Activated CD4-positive, alpha-beta T cell treated with anti-CD3 and anti-CD28 coated beads, Interleukin-2, amount 10 ng/mL, durations not matched to agents 24 days and 14 days (primary cell): ENCODE results near the gene SHISAL2A. TPM values are rescaled to one million over a fixed set of nuclear protein-coding genes. Genes with fewer than 3 reads are reported as not detected.
"Not testable (repeated sequence)": the region's sequence is repeated elsewhere in the genome, so short reads cannot be mapped to it uniquely, and the experiment has no call there.

ENCODE experiments used
- DNase-seq: peaks from one replicate; pipeline ENCODE4 v3.0.0; 2022
- H3K27ac Mint-ChIP-seq: one replicate; pipeline ENCODE4 v1.8.0; 2022; ENCODE audit warnings: mild to moderate bottlenecking, mixed read lengths
- H3K27me3 Mint-ChIP-seq: one replicate; pipeline ENCODE4 v1.8.0; 2022; ENCODE audit warnings: mixed read lengths
- H3K36me3 Mint-ChIP-seq: one replicate; pipeline ENCODE4 v1.8.0; 2022; ENCODE audit warnings: low read depth, mild to moderate bottlenecking, mixed read lengths
- H3K4me1 Mint-ChIP-seq: one replicate; pipeline ENCODE4 v1.8.0; 2021; ENCODE audit warnings: mixed read lengths
- H3K4me3 Mint-ChIP-seq: one replicate; pipeline ENCODE4 v1.8.0; 2022; ENCODE audit warnings: mild to moderate bottlenecking, moderate library complexity, mixed read lengths
- H3K9me3 Mint-ChIP-seq: one replicate; pipeline ENCODE4 v1.8.0; 2021; ENCODE audit warnings: mixed read lengths
- intact Hi-C: fragments of 100-400 bp; cut with micrococcal nuclease; formaldehyde crosslinking; loops from one replicate; pipeline ENCODE4 v1.15.1; 2023
- total RNA-seq: library from RNA; stranded (reverse); gene quantifications from 2 replicates; pipeline ENCODE4 v1.2.3, GENCODE V29; 2022

The SHISAL2A gene
- total RNA-seq, 1 donor from 2014 or later = 4.8 TPM

DNA sequence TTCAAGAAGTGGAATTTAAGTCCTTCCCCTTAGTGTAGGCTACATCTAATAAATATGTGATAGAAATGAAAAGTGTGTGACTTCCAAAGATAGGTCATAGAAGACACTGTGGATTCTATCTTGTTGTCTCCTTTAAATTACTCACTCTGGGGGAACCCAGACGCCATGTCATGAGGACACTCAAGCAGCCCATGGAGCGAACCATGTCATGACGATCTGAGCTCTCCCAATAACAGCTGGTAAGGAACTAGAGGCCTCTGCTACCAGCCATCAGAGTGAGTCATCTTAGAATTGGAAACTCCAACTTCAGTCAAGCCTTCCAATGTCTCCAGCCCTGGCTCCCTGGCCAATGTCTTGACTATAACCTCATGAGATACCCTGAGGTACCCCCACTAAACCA is 58.9 kb downstream of the SHISAL2A start:
- peaks cover 45% of the 10 kb centered on the region for H3K36me3 Mint-ChIP-seq
- intact Hi-C loops = no loop called here
- no peaks in the 10 kb centered on the region for H3K27me3 Mint-ChIP-seq
- peaks cover 12% of the 10 kb centered on the region for H3K4me1 Mint-ChIP-seq
- no peak overlapping the region for H3K27ac Mint-ChIP-seq
- no peaks in the 10 kb centered on the region for H3K9me3 Mint-ChIP-seq
- H3K4me3 Mint-ChIP-seq = no peak overlapping the region
- no peak for DNase-seq

DNA sequence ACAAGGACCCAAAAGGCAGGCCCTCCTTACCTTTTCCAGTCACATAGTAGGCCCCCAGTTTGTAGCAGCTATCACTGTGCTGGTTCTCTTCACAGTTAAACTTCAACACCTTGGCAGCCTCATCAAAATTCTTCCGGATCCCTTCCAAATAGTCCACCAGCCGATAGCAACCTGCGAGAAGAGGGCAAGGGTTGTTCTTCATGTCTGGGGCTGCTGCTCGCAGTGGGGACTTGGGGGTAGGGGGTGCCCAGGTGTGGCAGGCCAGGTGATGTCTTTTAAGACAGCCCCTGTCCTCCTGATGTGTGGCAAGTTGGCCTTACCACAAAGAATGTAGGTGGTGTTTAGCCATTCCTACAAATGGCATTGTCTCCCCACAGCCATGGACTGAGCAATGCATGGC is 59.7 kb downstream of the SHISAL2A start:
- DNase-seq = no peak
- peaks cover 16% of the 10 kb centered on the region for H3K4me1 Mint-ChIP-seq
- H3K4me3 Mint-ChIP-seq = no peak overlapping the region
- intact Hi-C loops = no loop called here
- H3K9me3 Mint-ChIP-seq = no peaks in the 10 kb centered on the region
- H3K36me3 Mint-ChIP-seq = peaks cover 44% of the 10 kb centered on the region
- H3K27me3 Mint-ChIP-seq = no peaks in the 10 kb centered on the region
- H3K27ac Mint-ChIP-seq = no peak overlapping the region

DNA sequence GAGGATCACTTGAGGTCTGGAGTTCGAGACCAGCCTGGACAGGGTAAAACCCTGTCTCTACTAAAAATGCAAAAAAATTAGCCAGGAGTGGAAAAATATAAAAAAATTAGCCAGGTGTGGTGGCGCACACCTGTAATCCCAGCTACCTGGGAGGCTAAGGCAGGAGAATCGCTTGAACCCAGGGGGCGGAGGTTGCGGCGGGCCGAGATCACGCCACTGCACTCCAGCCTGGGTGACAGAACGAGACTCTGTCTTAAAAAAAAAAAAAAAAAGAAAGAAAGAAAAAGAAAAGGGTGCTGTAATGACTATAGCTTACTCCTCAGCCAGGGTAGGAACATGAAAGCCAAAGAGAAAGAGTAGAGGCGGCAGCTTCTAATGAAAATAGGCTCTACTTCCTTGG is 60.4 kb downstream of the SHISAL2A start:
- H3K9me3 Mint-ChIP-seq, H3K4me3 Mint-ChIP-seq, H3K27me3 Mint-ChIP-seq, H3K27ac Mint-ChIP-seq, intact Hi-C loops, DNase-seq: not testable (repeated sequence)
- peaks cover 46% of the 10 kb centered on the region for H3K36me3 Mint-ChIP-seq
- peaks cover 18% of the 10 kb centered on the region for H3K4me1 Mint-ChIP-seq

DNA sequence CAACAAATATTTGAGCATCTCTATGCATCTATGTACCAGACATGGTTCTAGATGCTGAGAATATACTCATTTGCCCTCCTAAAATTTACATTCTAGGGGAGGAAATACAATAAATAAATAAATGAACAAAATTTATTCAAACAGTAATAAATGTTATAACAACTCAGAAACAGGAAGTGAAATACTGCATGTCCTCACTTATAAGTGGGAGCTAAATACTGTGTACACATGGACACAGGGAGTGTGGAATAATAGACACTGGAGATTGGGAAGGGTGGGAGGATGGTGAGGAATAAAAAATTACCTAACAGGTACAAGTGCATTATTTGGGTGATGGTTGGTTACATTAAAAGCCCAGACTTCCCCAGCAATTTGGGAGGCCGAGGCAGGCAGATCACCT is 60.9 kb downstream of the SHISAL2A start:
- intact Hi-C loops = no loop called here
- peaks cover 44% of the 10 kb centered on the region for H3K36me3 Mint-ChIP-seq
- DNase-seq = no peak
- no peak overlapping the region for H3K27ac Mint-ChIP-seq
- H3K4me3 Mint-ChIP-seq = no peak overlapping the region
- no peaks in the 10 kb centered on the region for H3K9me3 Mint-ChIP-seq
- peaks cover 21% of the 10 kb centered on the region for H3K4me1 Mint-ChIP-seq
- no peaks in the 10 kb centered on the region for H3K27me3 Mint-ChIP-seq

DNA sequence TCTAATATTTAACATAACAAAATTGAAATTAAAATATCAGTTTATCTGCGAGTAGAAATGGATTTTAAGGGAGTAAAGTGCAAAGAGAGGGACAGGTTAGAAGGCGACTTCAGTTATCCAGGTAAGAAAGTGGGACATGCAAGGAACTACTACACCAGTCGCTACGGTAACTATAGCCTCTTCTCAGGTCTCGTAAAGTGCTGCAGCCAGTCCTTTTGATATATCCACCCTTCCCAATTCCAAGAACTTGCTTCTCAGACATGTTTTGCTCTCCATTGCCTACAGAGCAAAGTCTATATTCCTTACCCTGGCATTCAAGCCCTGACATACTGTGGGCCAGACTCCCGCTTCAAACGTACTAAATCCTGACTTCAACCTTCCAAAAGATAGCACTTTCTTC is 62.7 kb downstream of the SHISAL2A start:
- intact Hi-C loops = no loop called here
- Mint-ChIP-seq H3K36me3 (peaks cover 41% of the 10 kb centered on the region), H3K4me3 (peak overlapping the region; percentile 20), H3K4me1 (peaks cover 21% of the 10 kb centered on the region), H3K27ac (no peak overlapping the region), H3K9me3 (no peaks in the 10 kb centered on the region), H3K27me3 (peaks cover 5% of the 10 kb centered on the region)
- peak; percentile 52 for DNase-seq

DNA sequence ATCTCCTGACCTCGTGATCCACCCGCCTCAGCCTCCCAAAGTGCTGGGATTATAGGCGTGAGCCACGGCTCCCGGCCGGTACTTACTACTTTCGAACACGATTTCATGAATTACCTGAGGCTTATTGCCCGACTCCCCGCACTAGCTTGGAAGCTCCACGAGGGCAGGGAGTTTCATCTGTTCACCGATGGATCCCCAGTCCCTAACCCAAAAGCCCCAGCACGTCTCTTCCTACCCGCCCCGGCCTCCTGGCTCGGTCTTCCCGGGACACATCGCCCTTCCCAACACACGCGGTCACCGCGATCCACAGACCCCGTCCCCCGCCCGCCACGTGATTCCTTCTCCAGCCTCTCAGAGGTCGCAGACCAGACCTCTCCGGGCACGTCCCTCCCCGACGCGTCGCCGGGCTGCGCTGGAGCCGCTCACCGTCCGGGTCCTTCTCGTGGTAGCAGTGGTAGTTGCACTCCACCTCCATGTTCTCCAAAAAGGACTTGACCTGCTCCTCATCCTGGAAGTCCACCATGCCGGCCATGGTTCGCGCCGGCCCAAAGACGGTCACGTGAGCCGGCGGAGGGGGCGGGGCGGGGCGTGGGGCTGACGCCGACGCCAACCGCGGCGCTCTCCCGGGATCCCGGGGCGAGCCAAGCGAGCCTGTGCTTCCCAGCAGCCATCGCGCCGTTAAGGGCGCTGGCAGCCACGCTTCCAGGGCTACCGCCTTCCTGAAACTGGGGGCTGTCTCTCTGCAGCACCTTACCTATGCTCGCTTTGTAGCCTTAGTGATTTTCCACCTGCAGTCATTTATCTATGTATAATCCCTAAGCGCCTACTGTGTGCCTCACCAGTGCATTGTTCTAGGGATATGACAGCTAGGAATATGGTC is 65.1 kb downstream of the SHISAL2A start, which contains the start of gene COA7:
TSS of gene COA7 (minus strand) at position 553 of the 880 bp plus-strand sequence. CDS start at position 532, 21 bp downstream.
- DNase-seq = peak; percentile 91
- Mint-ChIP-seq H3K36me3 (peaks cover 23% of the 10 kb centered on the region), H3K27ac (peak within 1 kb of the TSS; percentile 92), H3K4me1 (peaks cover 20% of the 10 kb centered on the region), H3K27me3 (peaks cover 5% of the 10 kb centered on the region), H3K9me3 (no peaks in the 10 kb centered on the region), H3K4me3 (peak within 1 kb of the TSS; percentile 95)
- intact Hi-C loops = no loop called here

DNA sequence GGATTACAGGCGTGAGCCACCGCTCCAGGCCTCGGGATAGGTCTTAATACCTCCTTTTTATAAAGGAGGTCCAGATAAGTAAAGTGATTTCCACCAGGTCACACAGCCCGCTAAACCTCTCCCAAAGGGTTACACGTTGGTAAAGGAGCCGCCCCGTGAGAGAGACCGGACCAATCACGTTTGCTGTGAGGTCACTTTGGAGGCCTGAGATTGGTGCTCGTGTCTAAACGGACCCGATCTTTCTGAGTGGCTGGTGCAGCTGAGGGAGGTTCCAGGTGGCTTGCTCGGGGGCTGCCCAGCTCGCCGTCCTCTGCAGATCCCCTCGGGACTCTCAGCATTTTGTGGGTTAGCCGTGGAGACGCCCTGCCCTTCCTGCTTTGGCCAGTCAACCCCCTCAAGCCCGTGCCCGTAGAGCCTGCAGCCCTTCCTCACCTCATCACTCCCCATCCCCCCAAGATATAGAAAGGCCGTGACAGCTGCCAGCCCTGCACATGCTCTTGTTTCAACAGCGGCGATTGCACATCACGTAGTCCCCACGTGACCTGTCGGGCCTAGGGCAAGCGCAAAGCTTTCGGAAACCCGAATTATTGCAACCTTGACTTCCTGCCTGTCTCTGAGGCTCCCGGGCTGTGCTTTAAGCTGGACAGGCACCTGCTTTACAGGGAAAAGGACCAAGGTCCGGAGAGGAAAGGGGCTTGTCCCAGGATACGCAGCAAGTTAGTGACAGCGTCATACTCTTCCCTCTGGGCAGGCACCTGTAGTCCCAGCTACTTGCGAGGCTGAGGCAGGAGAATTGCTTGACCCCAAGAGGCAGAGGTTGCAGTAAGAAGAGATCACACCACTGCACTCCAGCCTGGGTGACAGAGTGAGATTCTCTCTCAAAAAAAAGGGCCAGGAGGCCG is 70.2 kb downstream of the SHISAL2A start:
- Mint-ChIP-seq H3K36me3 (peaks cover under 1% of the 10 kb centered on the region), H3K4me3 (peak overlapping the region; percentile 86), H3K27ac (peak overlapping the region; percentile 89), H3K4me1 (peaks cover 15% of the 10 kb centered on the region), H3K27me3 (peaks cover 6% of the 10 kb centered on the region), H3K9me3 (no peaks in the 10 kb centered on the region)
- DNase-seq = peak; percentile 94
- intact Hi-C loops = loop anchor here (1.0 to 5.0 kb wide), 6 partner anchors 23 to 484 kb away; partner anchors contain the start of genes ECHDC2, ZYG11A and ZYG11B

DNA sequence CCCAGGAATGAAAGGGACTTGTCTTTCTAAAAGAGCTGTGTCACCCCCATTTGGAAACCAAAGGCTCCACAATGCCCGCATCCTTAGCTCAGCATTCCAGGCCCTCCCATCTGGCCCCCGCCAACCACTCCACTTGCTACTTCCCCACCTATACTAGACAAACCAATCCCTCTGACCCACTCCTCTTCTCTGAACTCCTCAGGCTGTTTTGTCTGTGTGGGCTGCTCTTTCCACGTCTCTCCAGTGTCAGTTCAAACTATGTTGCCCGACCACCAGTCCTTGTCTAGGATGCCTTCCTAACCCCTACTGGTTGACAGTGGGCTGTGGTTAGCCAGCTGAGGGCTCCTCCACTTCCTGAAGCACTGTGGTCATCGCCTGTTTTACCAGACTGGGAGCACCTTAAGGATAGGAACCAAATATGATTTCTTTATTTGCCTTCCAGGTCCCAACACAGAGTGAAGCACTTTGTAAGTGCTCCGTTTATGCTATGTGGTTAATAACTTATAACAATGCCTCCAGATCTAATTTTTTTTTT is 73.2 kb downstream of the SHISAL2A start:
- H3K27me3 Mint-ChIP-seq = peaks cover 5% of the 10 kb centered on the region
- no peak for DNase-seq
- H3K4me3 Mint-ChIP-seq = no peak overlapping the region
- intact Hi-C loops = no loop called here
- H3K36me3 Mint-ChIP-seq = no peaks in the 10 kb centered on the region
- H3K9me3 Mint-ChIP-seq = no peaks in the 10 kb centered on the region
- no peak overlapping the region for H3K27ac Mint-ChIP-seq
- peaks cover 12% of the 10 kb centered on the region for H3K4me1 Mint-ChIP-seq

Other genes starting within 250 kb of the SHISAL2A start
- 43.5 and 44.2 TPM in 2 replicates for gene ORC1, start 228.7 kb upstream of the SHISAL2A start, total RNA-seq
- 106 and 108 TPM in 2 replicates for gene PRPF38A, start 228.6 kb upstream of the SHISAL2A start, total RNA-seq
- gene TUT4, start 80.1 kb upstream of the SHISAL2A start, total RNA-seq = 57.6 and 61.2 TPM in 2 replicates
- 28.0 and 29.4 TPM in 2 replicates for gene GPX7, start 30.8 kb upstream of the SHISAL2A start, total RNA-seq
- gene COA7, start 65.2 kb downstream of the SHISAL2A start, total RNA-seq = 37.8 and 40.2 TPM in 2 replicates
- 9.3 and 10.2 TPM in 2 replicates for gene ZYG11B, start 93.3 kb downstream of the SHISAL2A start, total RNA-seq
- gene ZYG11A, start 209.6 kb downstream of the SHISAL2A start, total RNA-seq = 0.12 and 0.17 TPM in 2 replicates